ENCODE results near the gene CAPN2.

Gene CAPN2

GRCh38 chr1:223763881-223764280 is 51.5 kb downstream of the CAPN2 start:
- FAIRE-seq = no peak

- FAIRE-seq = no peak
Observed at GRCh38 chr1:223765036-223765718, 52.8 kb downstream of the CAPN2 start.

DNA sequence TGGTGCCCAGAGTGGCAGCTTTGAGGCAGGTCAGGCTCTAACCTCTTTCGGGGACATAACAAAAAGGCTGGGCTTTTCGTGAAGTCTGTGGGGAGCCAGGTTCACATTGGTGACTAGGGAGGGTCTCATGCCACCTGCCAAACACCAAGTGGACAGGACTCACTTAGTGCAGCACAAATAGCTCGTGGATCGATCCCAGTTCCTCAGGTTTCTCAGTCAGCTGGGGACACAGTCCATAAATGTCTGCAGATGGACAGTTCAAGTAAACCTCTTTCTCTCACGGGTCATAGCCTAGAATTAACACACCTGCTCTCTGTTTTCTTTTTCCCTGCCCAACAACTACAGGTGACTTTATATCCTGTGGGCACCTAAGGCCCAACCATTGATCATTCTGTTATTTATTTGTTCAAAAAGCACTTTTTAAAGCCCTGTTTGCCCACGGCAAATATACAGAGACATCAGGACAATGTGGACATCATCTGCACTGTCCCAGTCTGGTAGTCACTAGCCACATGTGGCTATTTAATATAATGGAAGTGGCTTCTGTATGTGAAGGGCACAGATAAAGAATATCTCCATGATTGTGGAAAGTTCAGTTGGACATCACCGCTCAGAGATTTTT is 53.5 kb downstream of the CAPN2 start:
- no peak for FAIRE-seq

DNA sequence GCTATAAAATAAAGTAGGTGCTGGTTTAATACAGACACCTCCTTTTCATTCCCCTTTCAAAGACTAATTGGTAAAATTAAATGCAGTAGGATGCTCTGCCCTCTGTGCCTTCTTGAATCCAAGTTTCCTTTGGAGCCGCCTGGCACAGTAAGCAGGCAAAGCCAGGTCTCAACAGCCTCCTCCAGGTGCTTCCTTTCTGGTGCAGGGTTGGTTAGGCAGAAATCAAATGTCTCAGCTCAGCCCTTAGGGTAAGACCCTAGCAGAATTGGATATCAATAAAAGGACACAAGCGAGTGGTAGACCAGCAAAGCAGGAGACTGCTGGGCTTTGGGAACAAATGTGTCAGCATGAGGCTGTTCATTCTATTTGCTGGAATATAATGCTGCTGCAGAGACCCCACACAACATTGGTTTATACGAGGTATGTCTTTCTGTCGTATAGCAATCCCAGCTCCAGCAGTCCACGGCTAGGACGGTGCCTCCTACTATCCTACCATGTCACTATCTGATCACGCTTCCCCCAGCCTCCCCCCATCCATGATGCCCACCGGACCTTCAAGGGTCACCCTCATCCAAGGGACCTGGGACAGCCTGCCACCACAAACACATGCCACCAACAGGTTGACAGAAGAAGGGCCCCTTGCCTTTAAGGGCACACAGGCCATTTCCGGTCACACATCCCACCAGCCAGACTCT is 58.4 kb downstream of the CAPN2 start:
- no peak for FAIRE-seq

- FAIRE-seq = no peak
Observed at GRCh38 chr1:223771469-223771813, 59.1 kb downstream of the CAPN2 start.

- FAIRE-seq = no peak
Observed at GRCh38 chr1:223771814-223772770, 59.8 kb downstream of the CAPN2 start.

GRCh38 chr1:223772771-223773160 is 60.4 kb downstream of the CAPN2 start:
- no peak for FAIRE-seq

GRCh38 chr1:223774134-223774814 is 61.9 kb downstream of the CAPN2 start:
- no peak for FAIRE-seq

GRCh38 chr1:223775054-223775453 is 62.7 kb downstream of the CAPN2 start:
- FAIRE-seq = no peak

DNA sequence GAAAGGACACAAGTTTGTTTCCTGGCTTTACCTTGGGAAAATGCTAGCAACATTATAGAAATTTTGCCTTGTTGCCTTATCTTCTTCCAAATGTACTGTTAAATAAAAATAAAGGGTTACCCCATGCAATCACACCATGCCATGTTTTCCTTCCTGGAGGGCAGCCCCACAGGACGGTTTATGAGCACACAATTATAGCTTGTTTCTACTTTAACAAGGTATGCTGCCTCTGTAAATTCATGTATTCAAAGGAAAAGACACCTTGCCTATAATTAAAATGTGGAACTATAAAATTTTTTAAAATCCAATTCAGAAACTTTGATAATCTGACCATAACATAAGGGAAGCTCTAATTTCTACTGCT is 63.4 kb downstream of the CAPN2 start:
- FAIRE-seq = no peak

DNA sequence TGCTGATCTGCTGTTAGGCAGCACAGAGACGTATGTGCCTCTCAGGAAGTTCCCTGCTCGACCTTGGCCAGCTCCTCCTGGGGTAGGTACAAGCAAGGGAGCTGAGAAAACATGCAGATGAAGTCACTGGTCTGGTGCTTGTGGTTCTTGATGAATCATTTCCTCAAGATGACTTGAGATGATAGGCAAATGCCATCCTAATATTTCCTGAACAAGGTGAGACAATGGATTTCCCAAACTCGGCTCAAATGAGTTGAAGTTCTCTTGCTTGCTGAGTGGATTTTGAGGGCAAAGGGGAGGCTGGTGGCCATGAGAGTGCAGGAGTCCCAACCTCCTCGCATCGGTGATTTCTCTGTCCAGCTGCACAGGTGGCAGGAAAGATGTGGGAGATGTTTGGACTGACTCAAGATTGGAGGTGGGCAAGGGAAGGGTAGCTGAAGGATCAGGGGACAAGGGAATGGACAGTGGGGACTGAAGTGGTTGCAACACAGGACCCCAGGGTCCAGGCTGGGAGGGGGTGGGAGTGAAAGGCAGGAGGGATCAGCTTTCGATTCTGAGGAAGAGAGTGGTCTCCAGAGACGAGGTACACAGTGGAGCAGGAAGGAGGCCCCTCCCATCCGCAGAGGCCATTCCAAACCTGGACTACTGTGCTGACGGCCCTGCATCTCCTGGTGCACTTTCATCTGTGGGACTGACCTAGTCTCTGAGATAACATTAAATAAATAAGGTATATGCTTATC is 63.9 kb downstream of the CAPN2 start:
- FAIRE-seq = no peak

DNA sequence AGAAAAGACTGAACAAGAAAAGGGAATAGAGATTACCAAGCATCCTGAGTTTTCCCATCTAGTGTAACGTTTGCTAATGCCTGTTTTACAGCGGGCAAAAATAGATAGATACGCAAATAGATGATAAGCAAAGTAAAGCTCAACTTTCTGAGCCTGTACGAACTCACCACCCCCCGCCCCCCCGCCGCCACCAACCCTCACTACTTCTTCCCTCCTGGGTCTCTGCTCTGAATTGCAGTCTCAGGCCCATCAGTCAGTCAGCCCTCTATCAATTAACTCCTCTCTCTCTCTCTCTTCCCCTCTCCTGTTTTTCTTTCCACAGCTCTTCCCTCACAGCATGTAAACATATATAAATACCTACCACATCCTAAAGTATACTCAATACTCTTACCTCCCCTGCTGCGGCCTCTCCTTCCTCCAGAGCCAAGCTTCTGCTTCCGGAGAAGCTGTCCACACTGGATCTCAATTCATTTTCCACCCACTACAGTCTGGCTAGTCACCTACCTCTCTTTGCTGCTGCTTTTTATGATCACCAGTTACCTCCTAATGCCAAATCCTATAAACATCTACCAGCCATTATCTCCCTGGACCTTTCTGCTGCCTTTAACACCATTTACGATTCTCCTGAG is 64.6 kb downstream of the CAPN2 start:
- no peak for FAIRE-seq

DNA sequence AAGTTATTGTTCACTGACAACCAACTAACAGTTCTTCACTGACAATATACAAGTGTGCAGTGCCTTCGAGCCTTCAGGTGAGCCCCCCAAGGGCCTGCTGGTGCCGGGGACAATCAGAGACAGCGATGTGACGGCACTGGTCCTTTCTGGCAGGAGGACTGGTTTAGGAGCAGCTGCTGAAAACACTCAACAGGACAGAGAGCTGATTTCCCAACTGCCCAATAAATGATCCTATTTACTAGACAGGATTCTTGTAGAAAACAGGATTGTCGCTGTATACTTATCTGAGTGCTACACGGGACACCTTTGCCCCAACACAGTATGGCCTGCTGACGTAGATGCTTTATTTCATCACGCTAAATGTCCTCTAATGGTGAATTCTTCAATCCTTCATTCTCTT is 68.0 kb downstream of the CAPN2 start:
- FAIRE-seq = no peak

- no peak for FAIRE-seq
Observed at GRCh38 chr1:223780949-223781348, 68.6 kb downstream of the CAPN2 start.

GRCh38 chr1:223783676-223784075 is 71.3 kb downstream of the CAPN2 start:
- FAIRE-seq = no peak

- no peak for FAIRE-seq
Observed at GRCh38 chr1:223784541-223784940, 72.2 kb downstream of the CAPN2 start.

DNA sequence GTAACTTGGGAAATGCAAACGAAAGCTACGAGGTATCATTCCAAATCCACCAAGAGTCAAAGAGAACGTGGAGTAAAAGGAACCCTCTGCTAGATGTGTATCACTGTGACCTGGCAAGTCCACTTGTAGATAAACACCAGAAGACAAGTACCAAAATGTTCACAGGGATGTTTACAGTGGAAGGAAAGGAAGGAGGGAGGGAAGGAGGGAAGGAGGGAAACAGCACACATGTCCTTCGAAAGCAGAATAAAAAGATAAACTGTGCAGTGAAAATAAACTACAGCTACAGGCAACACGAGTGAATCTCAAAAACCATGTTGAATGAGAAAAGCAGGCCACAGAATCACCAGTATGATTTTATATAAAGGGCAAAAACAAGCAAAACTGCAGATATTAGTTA is 73.5 kb downstream of the CAPN2 start:
- no peak for FAIRE-seq

GRCh38 chr1:223788746-223789415 is 76.5 kb downstream of the CAPN2 start:
- FAIRE-seq = no peak

GRCh38 chr1:223792046-223792445 is 79.7 kb downstream of the CAPN2 start:
- no peak for FAIRE-seq

DNA sequence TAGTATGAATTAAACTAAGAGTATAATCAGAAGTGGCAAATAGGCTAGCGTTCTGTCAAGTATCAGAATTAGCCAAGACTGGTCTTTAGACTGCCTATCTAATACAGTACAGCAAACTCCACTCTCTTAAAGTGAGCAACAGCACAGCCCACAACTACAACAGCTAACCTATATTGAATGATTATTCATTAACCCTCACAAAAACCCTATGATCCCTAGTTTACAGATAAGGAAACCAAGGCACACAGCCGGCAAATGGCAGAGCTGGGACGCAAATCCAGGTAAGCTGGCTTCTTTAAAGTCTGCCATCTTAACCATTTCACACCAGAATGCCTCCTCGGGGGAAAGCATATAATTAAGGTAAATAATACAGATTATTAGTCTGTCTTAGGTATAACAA is 81.4 kb downstream of the CAPN2 start:
- FAIRE-seq = no peak

Measured in G401.6 (cell line).